ENCODE results near the gene FRMD3.

GRCh38 chr9:83387401-83388185 is 150.6 kb downstream of the FRMD3 start:
- TF ChIP-seq, protein P1, sequence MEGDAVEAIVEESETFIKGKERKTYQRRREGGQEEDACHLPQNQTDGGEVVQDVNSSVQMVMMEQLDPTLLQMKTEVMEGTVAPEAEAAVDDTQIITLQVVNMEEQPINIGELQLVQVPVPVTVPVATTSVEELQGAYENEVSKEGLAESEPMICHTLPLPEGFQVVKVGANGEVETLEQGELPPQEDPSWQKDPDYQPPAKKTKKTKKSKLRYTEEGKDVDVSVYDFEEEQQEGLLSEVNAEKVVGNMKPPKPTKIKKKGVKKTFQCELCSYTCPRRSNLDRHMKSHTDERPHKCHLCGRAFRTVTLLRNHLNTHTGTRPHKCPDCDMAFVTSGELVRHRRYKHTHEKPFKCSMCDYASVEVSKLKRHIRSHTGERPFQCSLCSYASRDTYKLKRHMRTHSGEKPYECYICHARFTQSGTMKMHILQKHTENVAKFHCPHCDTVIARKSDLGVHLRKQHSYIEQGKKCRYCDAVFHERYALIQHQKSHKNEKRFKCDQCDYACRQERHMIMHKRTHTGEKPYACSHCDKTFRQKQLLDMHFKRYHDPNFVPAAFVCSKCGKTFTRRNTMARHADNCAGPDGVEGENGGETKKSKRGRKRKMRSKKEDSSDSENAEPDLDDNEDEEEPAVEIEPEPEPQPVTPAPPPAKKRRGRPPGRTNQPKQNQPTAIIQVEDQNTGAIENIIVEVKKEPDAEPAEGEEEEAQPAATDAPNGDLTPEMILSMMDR (IDR thresholded peaks at IDR 0.05) = no peak
- no peak for TF ChIP-seq POLR2A (IDR thresholded peaks at IDR 0.05)
